Head of caudate nucleus (tissue), 42 donors: Measurements from ENCODE around the gene TBC1D19.
A peak's percentile ranks its signal among the peaks of the same experiment; 100 is the strongest.

Source experiments
- DNase-seq, 42 donors: peaks; one replicate each; pipeline versions ENCODE4 v3.0.0 to v3.0.0-alpha.2; 2020 to 2021; ENCODE audit warnings: mixed read lengths in 7 of 42
- intact Hi-C: fragments of 100-400 bp; cut with DNase I; formaldehyde crosslinking; loops from one replicate; pipeline ENCODE4 v1.15.0; 2022

TBC1D19 gene

GRCh38 chr4:26788341-26788733 is 204.5 kb downstream of the TBC1D19 start:
- intact Hi-C loops: no loop called here
- no peak for DNase-seq

DNA sequence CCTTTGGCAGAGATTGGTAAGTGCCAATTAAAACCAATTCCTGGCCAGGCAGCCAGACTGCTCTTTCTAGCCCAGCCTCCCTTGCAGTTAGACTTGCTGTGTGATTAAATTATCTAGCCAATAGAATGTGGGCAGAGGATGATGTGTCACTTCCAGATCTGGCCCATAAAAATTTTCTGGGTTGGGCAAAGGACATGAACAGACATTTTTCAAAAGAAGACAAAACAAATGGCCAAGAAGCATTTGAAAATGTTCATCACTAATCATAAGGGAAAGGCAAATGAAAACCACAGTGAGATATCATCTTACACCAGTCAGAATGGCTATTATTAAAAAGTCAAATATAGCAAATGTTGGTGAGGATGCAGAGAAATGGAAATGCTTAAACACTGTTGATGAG is 205.3 kb downstream of the TBC1D19 start:
- no peak for DNase-seq
- intact Hi-C loops: no loop called here

DNA sequence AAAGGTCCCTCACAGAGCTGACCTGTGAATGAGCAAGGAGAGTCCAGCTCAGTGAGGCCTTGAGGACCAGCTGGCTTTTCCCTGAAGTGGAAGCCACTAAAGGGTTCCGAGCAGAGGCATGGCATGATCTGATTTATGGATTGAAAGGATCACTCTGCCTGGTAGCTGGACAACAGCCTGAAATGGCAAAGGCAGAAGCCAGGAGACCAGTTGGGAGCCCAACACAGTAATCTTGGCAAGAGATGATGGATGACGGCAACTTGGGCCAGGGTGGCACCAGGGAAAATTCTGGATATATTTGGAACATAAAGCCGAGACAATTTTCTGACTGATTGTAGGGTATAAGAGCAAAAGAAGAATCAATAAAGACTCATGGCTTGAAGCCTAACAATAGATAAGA is 207.5 kb downstream of the TBC1D19 start:
- no peak for DNase-seq
- intact Hi-C loops: no loop called here

- DNase-seq: no peak
- intact Hi-C loops: no loop called here
Measured at GRCh38 chr4:26792639-26793038, 208.8 kb downstream of the TBC1D19 start.

- intact Hi-C loops: no loop called here
- DNase-seq: no peak
Measured at GRCh38 chr4:26793735-26794134, 209.9 kb downstream of the TBC1D19 start.

GRCh38 chr4:26796081-26796480 is 212.2 kb downstream of the TBC1D19 start:
- intact Hi-C loops: no loop called here

DNA sequence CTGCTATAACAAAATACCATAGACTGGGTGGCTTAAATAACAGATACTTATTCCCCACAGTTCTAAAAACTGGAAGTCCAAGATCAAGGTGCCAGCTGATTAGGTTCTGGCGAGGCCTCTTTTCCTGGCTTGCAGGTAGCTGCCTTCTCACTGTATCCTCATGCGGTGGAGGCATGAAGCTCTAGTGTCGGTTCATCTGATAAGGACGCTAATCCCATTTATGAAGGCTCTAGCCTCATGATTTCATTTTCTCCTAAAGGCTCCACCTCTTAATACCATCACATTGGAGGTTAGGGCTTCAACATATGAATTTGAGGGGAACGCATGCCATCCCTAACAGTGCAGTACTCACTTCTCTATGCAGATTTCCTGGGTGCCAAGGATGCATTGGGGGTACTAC is 218.9 kb downstream of the TBC1D19 start:
- intact Hi-C loops: no loop called here
- no peak for DNase-seq

More at GRCh38 chr4:26796081-26796480, 212.2 kb downstream of the TBC1D19 start:
- no peak for DNase-seq

DNA sequence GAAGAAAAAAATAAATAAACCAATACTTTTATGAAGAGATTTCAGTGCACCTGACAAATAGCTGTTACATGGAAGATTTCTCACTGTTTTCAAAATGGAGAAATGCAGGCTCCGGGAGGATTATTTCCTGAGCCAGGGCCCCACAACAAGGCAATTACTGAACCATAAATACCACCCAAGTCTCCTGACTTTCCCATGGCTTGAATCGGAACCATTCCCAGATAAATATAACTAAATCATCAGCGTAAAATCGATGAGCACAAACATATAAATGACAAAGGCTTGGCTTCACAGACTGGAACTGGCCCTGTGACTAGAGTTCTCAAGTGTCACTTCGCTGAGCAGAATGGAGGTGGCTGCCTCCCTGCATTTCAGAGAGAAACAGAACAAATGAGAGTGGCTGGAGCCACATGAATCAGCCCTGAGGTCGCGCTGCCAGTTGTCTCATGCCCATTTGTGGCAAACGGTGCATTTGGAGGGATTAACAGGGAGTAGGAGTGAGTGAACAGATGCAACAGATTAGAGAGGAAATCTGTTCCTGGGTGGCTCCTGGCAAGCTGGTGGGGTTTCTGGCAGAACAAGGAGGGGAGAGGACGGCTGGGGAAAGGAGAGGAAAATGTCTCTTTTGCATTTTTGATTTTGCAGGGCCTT is 219.5 kb downstream of the TBC1D19 start:
- DNase-seq: peak in 5 of 42 donors; percentile 17 to 52 (median 20)
- intact Hi-C loops: no loop called here

DNA sequence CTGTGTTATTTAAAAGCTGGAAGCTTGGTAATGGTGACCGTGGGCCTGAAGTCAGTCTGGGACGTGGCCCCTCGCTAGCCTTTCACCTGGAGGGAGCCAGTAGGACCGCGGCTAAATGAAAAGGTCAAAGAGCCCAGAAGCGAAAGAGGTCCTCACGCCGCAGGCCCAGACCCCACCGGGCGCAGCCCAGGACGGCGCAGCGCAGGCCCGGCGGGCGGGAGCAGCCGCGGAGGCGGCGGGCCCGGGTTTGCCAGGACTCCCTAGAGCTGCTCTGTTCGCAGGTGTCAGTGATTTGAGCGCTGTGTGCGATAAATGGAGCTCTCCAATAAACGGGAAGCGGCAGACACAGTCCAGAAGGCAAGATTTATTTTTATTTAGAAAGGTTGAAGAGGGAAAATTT is 220.6 kb downstream of the TBC1D19 start:
- intact Hi-C loops: no loop called here
- no peak for DNase-seq

DNA sequence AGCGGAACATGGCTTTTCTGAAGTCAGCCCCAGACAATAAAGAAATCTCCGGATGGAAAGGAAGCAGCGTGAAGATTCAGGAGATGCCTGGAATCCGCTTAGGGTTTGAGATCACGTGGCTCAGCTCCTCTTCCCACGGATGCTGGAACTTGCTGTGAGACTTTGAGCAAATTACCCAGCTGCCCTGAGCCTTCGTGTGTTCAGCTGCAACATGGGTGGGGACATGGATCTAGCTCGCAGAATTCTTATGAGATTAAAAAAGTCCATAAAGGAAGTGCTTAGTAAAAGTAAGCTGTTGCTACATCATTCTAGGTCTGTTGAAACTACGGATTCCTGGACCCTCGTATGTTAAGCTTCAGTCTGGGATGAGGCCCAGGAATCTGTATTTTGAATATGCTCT is 221.0 kb downstream of the TBC1D19 start:
- DNase-seq: no peak
- intact Hi-C loops: no loop called here
